ENCODE results near the gene DIAPH2.

GRCh38 chrX:97295954-97296353 lies 611.3 kb downstream of the DIAPH2 start:
- TF ChIP-seq SRF (CRISPR knock-in tag; IDR thresholded peaks at IDR 0.05) (no peak), EP300 (IDR thresholded peaks at IDR 0.05; ENCODE audit: low read length) (no peak), ZZZ3 (IDR thresholded peaks at IDR 0.05) (no peak), POLR2A (conservative IDR thresholded peaks at IDR 0.05) (no peak)
- TF ChIP-seq, protein P1, sequence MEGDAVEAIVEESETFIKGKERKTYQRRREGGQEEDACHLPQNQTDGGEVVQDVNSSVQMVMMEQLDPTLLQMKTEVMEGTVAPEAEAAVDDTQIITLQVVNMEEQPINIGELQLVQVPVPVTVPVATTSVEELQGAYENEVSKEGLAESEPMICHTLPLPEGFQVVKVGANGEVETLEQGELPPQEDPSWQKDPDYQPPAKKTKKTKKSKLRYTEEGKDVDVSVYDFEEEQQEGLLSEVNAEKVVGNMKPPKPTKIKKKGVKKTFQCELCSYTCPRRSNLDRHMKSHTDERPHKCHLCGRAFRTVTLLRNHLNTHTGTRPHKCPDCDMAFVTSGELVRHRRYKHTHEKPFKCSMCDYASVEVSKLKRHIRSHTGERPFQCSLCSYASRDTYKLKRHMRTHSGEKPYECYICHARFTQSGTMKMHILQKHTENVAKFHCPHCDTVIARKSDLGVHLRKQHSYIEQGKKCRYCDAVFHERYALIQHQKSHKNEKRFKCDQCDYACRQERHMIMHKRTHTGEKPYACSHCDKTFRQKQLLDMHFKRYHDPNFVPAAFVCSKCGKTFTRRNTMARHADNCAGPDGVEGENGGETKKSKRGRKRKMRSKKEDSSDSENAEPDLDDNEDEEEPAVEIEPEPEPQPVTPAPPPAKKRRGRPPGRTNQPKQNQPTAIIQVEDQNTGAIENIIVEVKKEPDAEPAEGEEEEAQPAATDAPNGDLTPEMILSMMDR (IDR thresholded peaks at IDR 0.05 in 2 of 3, conservative IDR thresholded peaks at IDR 0.05 in 1 of 3; ENCODE audit: insufficient read depth in 2 of 3, low read depth in 1 of 3, low read length in 3 of 3) = no peak
